GM21447 (cell line): ENCODE results near the gene WDFY4.

Experiments
- ATAC-seq: cut with Tn5 transposase; IDR thresholded peaks from one replicate; pipeline ENCODE4 v1.9.1; 2021; ENCODE audit not compliant: unreplicated experiment

WDFY4 gene

GRCh38 chr10:48711830-48712229 lies 27.2 kb downstream of the WDFY4 start:
- ATAC-seq: no peak

- ATAC-seq: no peak
These were observed 29.4 kb downstream of the WDFY4 start for GRCh38 chr10:48714088-48714487.

GRCh38 chr10:48716416-48716815 lies 31.7 kb downstream of the WDFY4 start:
- no peak for ATAC-seq

GRCh38 chr10:48720611-48721010 lies 35.9 kb downstream of the WDFY4 start:
- ATAC-seq: no peak

- no peak for ATAC-seq
These were observed 37.8 kb downstream of the WDFY4 start for GRCh38 chr10:48722153-48723145.

GRCh38 chr10:48724127-48724526 lies 39.5 kb downstream of the WDFY4 start:
- no peak for ATAC-seq

GRCh38 chr10:48725708-48726107 lies 41.0 kb downstream of the WDFY4 start:
- ATAC-seq: no peak

GRCh38 chr10:48727866-48728265 lies 43.2 kb downstream of the WDFY4 start:
- ATAC-seq: no peak

- ATAC-seq: no peak
These were observed 44.5 kb downstream of the WDFY4 start for GRCh38 chr10:48729222-48729621.

GRCh38 chr10:48729941-48730457 lies 45.3 kb downstream of the WDFY4 start:
- no peak for ATAC-seq

GRCh38 chr10:48731141-48731540 lies 46.5 kb downstream of the WDFY4 start:
- ATAC-seq: no peak

- no peak for ATAC-seq
These were observed 47.0 kb downstream of the WDFY4 start for GRCh38 chr10:48731654-48732053.

GRCh38 chr10:48733329-48733728 lies 48.7 kb downstream of the WDFY4 start:
- no peak for ATAC-seq

- ATAC-seq: no peak
These were observed 51.2 kb downstream of the WDFY4 start for GRCh38 chr10:48735836-48736390.

- no peak for ATAC-seq
These were observed 51.9 kb downstream of the WDFY4 start for GRCh38 chr10:48736596-48736995.

GRCh38 chr10:48737886-48738285 lies 53.2 kb downstream of the WDFY4 start:
- no peak for ATAC-seq

- no peak for ATAC-seq
These were observed 54.5 kb downstream of the WDFY4 start for GRCh38 chr10:48739170-48739569.

GRCh38 chr10:48740015-48740707 lies 55.5 kb downstream of the WDFY4 start:
- ATAC-seq: no peak

- ATAC-seq: no peak
These were observed 56.3 kb downstream of the WDFY4 start for GRCh38 chr10:48740988-48741387.

- no peak for ATAC-seq
These were observed 58.5 kb downstream of the WDFY4 start for GRCh38 chr10:48742891-48743860.
